WTC11 (cell line): ENCODE results near the gene SIN3B.

Source experiments
- FOXP1 ChIP-seq: sonication (generic); formaldehyde crosslinking; IDR thresholded peaks from 2 replicates; pipeline ENCODE4 v1.8.0; 2022; ENCODE audit warnings: missing genetic modification reagents, mild to moderate bottlenecking, moderate library complexity, borderline replicate concordance
- IRF2 ChIP-seq: sonication (generic); formaldehyde crosslinking; IDR thresholded peaks from 2 replicates; pipeline ENCODE4 v1.8.0; 2022; ENCODE audit warnings: low read depth, missing genetic modification reagents, borderline replicate concordance
- MXD4 ChIP-seq: fragments of 250-450 bp; sonication (Bioruptor Pico); IDR thresholded peaks from 2 replicates; pipeline ENCODE4 v1.8.0; 2021; ENCODE audit warnings: mild to moderate bottlenecking, moderate library complexity, borderline replicate concordance
- SMAD3 ChIP-seq: sonication (generic); formaldehyde crosslinking; IDR thresholded peaks from 2 replicates; pipeline ENCODE4 v1.8.0; 2022; ENCODE audit warnings: missing genetic modification reagents, mild to moderate bottlenecking, borderline replicate concordance
- SP1 ChIP-seq: sonication (generic); formaldehyde crosslinking; conservative IDR thresholded peaks from 2 replicates; pipeline ENCODE4 v1.8.1; 2022; ENCODE audit warnings: missing genetic modification reagents
- ZNF138 ChIP-seq: sonication (generic); formaldehyde crosslinking; conservative IDR thresholded peaks from 2 replicates; pipeline ENCODE4 v1.8.1; 2022; ENCODE audit warnings: mild to moderate bottlenecking, moderate library complexity, missing genetic modification reagents
- ZNF232 ChIP-seq: sonication (generic); formaldehyde crosslinking; IDR thresholded peaks from 2 replicates; pipeline ENCODE4 v1.8.0; 2022; ENCODE audit warnings: mild to moderate bottlenecking, missing genetic modification reagents
- TF ChIP-seq, protein P1 (sequence below): sonication (generic); formaldehyde crosslinking; IDR thresholded peaks from 2 replicates; pipeline ENCODE4 v1.8.1; 2022; ENCODE audit warnings: mild to moderate bottlenecking, missing genetic modification reagents, moderate library complexity, borderline replicate concordance
- TF ChIP-seq, protein P2 (sequence below): fragments of 200-600 bp; IDR thresholded peaks from 2 replicates; pipeline ENCODE4 v1.8.0; 2022; ENCODE audit warnings: antibody characterized with exemption

GRCh38 chr19:16904599-16904998 is 75.4 kb downstream of the SIN3B start:
- TF ChIP-seq SP1 (CRISPR knock-in tag), result no peak
- TF ChIP-seq, protein P1, sequence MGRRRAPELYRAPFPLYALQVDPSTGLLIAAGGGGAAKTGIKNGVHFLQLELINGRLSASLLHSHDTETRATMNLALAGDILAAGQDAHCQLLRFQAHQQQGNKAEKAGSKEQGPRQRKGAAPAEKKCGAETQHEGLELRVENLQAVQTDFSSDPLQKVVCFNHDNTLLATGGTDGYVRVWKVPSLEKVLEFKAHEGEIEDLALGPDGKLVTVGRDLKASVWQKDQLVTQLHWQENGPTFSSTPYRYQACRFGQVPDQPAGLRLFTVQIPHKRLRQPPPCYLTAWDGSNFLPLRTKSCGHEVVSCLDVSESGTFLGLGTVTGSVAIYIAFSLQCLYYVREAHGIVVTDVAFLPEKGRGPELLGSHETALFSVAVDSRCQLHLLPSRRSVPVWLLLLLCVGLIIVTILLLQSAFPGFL (CRISPR knock-in tag), result no peak
- TF ChIP-seq ZNF138, result no peak
- TF ChIP-seq FOXP1 (CRISPR knock-in tag), result no peak
- TF ChIP-seq, protein P2, sequence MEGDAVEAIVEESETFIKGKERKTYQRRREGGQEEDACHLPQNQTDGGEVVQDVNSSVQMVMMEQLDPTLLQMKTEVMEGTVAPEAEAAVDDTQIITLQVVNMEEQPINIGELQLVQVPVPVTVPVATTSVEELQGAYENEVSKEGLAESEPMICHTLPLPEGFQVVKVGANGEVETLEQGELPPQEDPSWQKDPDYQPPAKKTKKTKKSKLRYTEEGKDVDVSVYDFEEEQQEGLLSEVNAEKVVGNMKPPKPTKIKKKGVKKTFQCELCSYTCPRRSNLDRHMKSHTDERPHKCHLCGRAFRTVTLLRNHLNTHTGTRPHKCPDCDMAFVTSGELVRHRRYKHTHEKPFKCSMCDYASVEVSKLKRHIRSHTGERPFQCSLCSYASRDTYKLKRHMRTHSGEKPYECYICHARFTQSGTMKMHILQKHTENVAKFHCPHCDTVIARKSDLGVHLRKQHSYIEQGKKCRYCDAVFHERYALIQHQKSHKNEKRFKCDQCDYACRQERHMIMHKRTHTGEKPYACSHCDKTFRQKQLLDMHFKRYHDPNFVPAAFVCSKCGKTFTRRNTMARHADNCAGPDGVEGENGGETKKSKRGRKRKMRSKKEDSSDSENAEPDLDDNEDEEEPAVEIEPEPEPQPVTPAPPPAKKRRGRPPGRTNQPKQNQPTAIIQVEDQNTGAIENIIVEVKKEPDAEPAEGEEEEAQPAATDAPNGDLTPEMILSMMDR, result no peak
- TF ChIP-seq SMAD3 (CRISPR knock-in tag), result no peak
- TF ChIP-seq MXD4 (CRISPR knock-in tag), result no peak
- TF ChIP-seq ZNF232 (CRISPR knock-in tag), result no peak
- no peak for TF ChIP-seq IRF2
